Neural cell (in vitro differentiated cells): ENCODE results near the gene SYCN. TPM values are rescaled to one million over a fixed set of nuclear protein-coding genes. Genes with fewer than 3 reads are reported as not detected.

Source experiments
- H2AFZ ChIP-seq: fragments of 200-600, 300-800 bp; sonication (generic), shearing (Covaris generic); 2 replicates; pipeline ENCODE4 v1.6.0; 2014; ENCODE audit warnings: low read depth, mild to moderate bottlenecking, antibody characterized with exemption, low read length, moderate library complexity
- H3F3A ChIP-seq: fragments of 200-600 bp; shearing (Covaris generic); 2 replicates; pipeline ENCODE4 v1.6.1; 2016; ENCODE audit warnings: mild to moderate bottlenecking, moderate library complexity, mixed read lengths, antibody characterized with exemption, low read length; ENCODE audit not compliant: insufficient read depth, poor library complexity, severe bottlenecking
- H3K27ac ChIP-seq: fragments of 200-600, 300-800 bp; sonication (generic), shearing (Covaris generic); 2 replicates; pipeline ENCODE4 v1.5.1; 2014; ENCODE audit warnings: mild to moderate bottlenecking, low read length, moderate library complexity
- H3K27me3 ChIP-seq: fragments of 300-800, 200-600 bp; sonication (generic), shearing (Covaris generic); 2 replicates; pipeline ENCODE4 v1.6.0; 2014; ENCODE audit warnings: mild to moderate bottlenecking, low read depth, low read length, moderate library complexity; ENCODE audit not compliant: insufficient read depth
- H3K36me3 ChIP-seq: fragments of 300-800, 200-600 bp; sonication (generic), shearing (Covaris generic); 2 replicates; pipeline ENCODE4 v1.5.1; 2014; ENCODE audit warnings: mild to moderate bottlenecking, antibody characterized with exemption, low read length, moderate library complexity; ENCODE audit not compliant: insufficient read depth
- H3K4me2 ChIP-seq: fragments of 300-800, 200-600 bp; sonication (generic), shearing (Covaris generic); 2 replicates; pipeline ENCODE4 v1.6.0; 2014; ENCODE audit warnings: mild to moderate bottlenecking, low read length
- H3K4me3 ChIP-seq: fragments of 300-800, 200-600 bp; sonication (generic), shearing (Covaris generic); 2 replicates; pipeline ENCODE4 v1.5.1; 2014; ENCODE audit warnings: mild to moderate bottlenecking, low read length, moderate library complexity
- H3K79me2 ChIP-seq: fragments of 200-600 bp; shearing (Covaris generic); replicated peaks from 2 replicates; pipeline ENCODE4 v1.6.0; 2014; ENCODE audit warnings: mild to moderate bottlenecking, low read length, moderate library complexity; ENCODE audit not compliant: insufficient read depth
- H3K9ac ChIP-seq: fragments of 300-800, 200-600 bp; sonication (generic), shearing (Covaris generic); 2 replicates; pipeline ENCODE4 v1.6.1; 2016; ENCODE audit warnings: mild to moderate bottlenecking, low read length, mixed read lengths
- H3K9me2 ChIP-seq: fragments of 200-600 bp; shearing (Covaris generic); 2 replicates; pipeline ENCODE4 v1.6.1; 2016; ENCODE audit warnings: mild to moderate bottlenecking, low read length, mixed read lengths; ENCODE audit not compliant: insufficient read depth
- H3K9me3 ChIP-seq: fragments of 200-600, 300-800 bp; sonication (generic), shearing (Covaris generic); 2 replicates; pipeline ENCODE4 v1.6.1; 2016; ENCODE audit warnings: mild to moderate bottlenecking, mixed run types, low read length, moderate library complexity, mixed read lengths
- H4K20me1 ChIP-seq: fragments of 200-600 bp; shearing (Covaris generic); 2 replicates; pipeline ENCODE4 v1.6.1; 2016; ENCODE audit warnings: mild to moderate bottlenecking, mixed run types; ENCODE audit not compliant: insufficient read depth
- EP300 ChIP-seq: fragments of 450-650 bp; conservative IDR thresholded peaks from 2 replicates; pipeline ENCODE4 v1.6.1; 2014; ENCODE audit warnings: antibody characterized with exemption, mild to moderate bottlenecking, moderate library complexity; ENCODE audit not compliant: poor library complexity, severe bottlenecking
- EZH2 ChIP-seq: fragments of 200-600, 300-800 bp; shearing (Covaris generic), sonication (generic); IDR thresholded peaks from 2 replicates; pipeline ENCODE4 v1.6.1; 2014; ENCODE audit warnings: antibody characterized with exemption, low read length, borderline replicate concordance, mild to moderate bottlenecking; ENCODE audit not compliant: insufficient read depth, poor library complexity, severe bottlenecking
- MXI1 ChIP-seq: fragments of 450-650 bp; conservative IDR thresholded peaks from 2 replicates; pipeline ENCODE4 v1.6.1; 2014; ENCODE audit warnings: antibody characterized with exemption, mild to moderate bottlenecking; ENCODE audit not compliant: poor library complexity, severe bottlenecking
- POLR2AphosphoS5 ChIP-seq: IDR thresholded peaks from 2 replicates; pipeline ENCODE4 v1.6.1; 2012
- RAD21 ChIP-seq: fragments of 450-650 bp; conservative IDR thresholded peaks from 2 replicates; pipeline ENCODE4 v1.6.1; 2014; ENCODE audit warnings: antibody characterized with exemption, mild to moderate bottlenecking, moderate library complexity
- SMC3 ChIP-seq: fragments of 450-650 bp; conservative IDR thresholded peaks from 2 replicates; pipeline ENCODE4 v1.6.1; 2014; ENCODE audit warnings: antibody characterized with exemption, mild to moderate bottlenecking, moderate library complexity; ENCODE audit not compliant: poor library complexity
- TAF1 ChIP-seq: IDR thresholded peaks from 2 replicates; pipeline ENCODE4 v1.6.1; 2012; ENCODE audit warnings: low read depth
- polyA plus RNA-seq: library from polyadenylated mRNA; depleted of rRNA; stranded (reverse); fragments of >200 nt; gene quantifications from 2 replicates; pipeline ENCODE4 v1.2.3, GENCODE V29; 2014
- TF ChIP-seq, protein P1 (sequence below): IDR thresholded peaks from 2 replicates; pipeline ENCODE4 v1.6.1; 2012; ENCODE audit warnings: borderline replicate concordance
- TF ChIP-seq, protein P2 (sequence below): fragments of 450-650 bp; IDR thresholded peaks from 2 replicates; pipeline ENCODE4 v1.5.1; 2014; ENCODE audit warnings: antibody characterized with exemption, mild to moderate bottlenecking, moderate library complexity; ENCODE audit not compliant: poor library complexity, severe bottlenecking

Gene SYCN
- polyA plus RNA-seq, 1 donor from 2014 or later: not detected

DNA sequence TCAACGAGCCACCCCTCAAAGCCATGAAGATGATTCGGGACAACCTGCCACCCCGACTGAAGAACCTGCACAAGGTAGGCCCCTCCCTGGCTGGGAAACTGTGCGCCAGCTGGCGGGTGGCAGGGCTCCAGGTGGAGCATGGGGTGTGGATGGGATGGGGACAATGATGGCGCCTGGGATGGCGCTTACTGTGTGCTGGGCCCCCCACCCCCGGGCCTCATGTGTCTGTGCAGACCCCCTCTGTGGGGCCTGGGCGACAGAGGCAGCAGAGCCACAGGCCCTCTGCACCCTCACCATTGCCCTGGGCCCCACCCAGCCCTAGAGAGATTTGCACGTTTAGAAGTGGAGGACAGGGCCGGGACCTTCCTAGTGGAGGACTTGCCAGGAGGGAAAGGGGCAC, 26.3 kb downstream of the SYCN start:
- Histone ChIP-seq H3K9me2 (no peaks in the 10 kb centered on the region), H3K27ac (no peak overlapping the region), H3K4me2 (no peak overlapping the region), H3K36me3 (no peaks in the 10 kb centered on the region), H3K27me3 (no peaks in the 10 kb centered on the region), H3K79me2 (no peaks in the 10 kb centered on the region), H4K20me1 (no peaks in the 10 kb centered on the region), H2AFZ (no peak overlapping the region), H3K9me3 (no peaks in the 10 kb centered on the region), H3K4me3 (no peak overlapping the region), H3K9ac (no peak overlapping the region), H3F3A (no peaks in the 10 kb centered on the region)
- no peak for TF ChIP-seq RAD21
- TF ChIP-seq, protein P1, sequence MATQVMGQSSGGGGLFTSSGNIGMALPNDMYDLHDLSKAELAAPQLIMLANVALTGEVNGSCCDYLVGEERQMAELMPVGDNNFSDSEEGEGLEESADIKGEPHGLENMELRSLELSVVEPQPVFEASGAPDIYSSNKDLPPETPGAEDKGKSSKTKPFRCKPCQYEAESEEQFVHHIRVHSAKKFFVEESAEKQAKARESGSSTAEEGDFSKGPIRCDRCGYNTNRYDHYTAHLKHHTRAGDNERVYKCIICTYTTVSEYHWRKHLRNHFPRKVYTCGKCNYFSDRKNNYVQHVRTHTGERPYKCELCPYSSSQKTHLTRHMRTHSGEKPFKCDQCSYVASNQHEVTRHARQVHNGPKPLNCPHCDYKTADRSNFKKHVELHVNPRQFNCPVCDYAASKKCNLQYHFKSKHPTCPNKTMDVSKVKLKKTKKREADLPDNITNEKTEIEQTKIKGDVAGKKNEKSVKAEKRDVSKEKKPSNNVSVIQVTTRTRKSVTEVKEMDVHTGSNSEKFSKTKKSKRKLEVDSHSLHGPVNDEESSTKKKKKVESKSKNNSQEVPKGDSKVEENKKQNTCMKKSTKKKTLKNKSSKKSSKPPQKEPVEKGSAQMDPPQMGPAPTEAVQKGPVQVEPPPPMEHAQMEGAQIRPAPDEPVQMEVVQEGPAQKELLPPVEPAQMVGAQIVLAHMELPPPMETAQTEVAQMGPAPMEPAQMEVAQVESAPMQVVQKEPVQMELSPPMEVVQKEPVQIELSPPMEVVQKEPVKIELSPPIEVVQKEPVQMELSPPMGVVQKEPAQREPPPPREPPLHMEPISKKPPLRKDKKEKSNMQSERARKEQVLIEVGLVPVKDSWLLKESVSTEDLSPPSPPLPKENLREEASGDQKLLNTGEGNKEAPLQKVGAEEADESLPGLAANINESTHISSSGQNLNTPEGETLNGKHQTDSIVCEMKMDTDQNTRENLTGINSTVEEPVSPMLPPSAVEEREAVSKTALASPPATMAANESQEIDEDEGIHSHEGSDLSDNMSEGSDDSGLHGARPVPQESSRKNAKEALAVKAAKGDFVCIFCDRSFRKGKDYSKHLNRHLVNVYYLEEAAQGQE: no peak
- no peak for TF ChIP-seq TAF1
- TF ChIP-seq POLR2AphosphoS5: no peak
- TF ChIP-seq MXI1: no peak
- TF ChIP-seq EZH2: no peak
- no peak for TF ChIP-seq SMC3
- TF ChIP-seq EP300: no peak
- TF ChIP-seq, protein P2, sequence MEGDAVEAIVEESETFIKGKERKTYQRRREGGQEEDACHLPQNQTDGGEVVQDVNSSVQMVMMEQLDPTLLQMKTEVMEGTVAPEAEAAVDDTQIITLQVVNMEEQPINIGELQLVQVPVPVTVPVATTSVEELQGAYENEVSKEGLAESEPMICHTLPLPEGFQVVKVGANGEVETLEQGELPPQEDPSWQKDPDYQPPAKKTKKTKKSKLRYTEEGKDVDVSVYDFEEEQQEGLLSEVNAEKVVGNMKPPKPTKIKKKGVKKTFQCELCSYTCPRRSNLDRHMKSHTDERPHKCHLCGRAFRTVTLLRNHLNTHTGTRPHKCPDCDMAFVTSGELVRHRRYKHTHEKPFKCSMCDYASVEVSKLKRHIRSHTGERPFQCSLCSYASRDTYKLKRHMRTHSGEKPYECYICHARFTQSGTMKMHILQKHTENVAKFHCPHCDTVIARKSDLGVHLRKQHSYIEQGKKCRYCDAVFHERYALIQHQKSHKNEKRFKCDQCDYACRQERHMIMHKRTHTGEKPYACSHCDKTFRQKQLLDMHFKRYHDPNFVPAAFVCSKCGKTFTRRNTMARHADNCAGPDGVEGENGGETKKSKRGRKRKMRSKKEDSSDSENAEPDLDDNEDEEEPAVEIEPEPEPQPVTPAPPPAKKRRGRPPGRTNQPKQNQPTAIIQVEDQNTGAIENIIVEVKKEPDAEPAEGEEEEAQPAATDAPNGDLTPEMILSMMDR: no peak

DNA sequence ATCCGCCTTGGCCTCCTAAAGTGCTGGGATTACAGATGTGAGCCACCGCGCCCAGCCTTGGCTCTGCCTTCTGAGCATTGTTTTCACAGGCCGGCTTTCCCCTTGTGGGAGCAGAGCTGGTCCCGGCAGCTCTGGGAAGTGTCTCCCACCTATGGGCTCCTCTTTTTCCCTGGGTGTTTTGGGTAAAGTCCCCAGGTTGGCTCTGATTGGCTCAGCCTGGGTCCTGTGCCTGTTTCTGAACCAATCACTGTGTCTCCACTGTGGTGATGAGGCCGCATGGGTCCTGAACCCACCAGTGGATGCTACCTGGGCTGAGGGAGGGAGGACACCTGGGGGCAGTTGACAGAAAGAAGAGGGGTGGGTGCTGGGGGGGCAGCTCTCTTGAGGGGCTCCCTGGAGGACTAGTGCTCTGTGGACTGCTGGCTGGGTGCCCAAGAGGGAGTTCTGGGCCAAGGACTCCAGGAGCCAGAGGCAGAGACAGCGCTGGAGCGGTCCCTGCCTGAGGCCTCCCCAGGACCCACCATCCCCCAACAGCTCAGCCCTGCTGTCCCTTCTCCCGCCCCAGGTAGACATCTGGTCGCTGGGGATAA, 26.9 kb downstream of the SYCN start:
- no peaks in the 10 kb centered on the region for H3F3A ChIP-seq
- no peak overlapping the region for H2AFZ ChIP-seq
- no peaks in the 10 kb centered on the region for H3K36me3 ChIP-seq
- H3K9ac ChIP-seq: no peak overlapping the region
- no peaks in the 10 kb centered on the region for H3K79me2 ChIP-seq
- no peaks in the 10 kb centered on the region for H4K20me1 ChIP-seq
- no peak overlapping the region for H3K4me3 ChIP-seq
- H3K27me3 ChIP-seq: no peaks in the 10 kb centered on the region
- H3K9me3 ChIP-seq: no peaks in the 10 kb centered on the region
- H3K4me2 ChIP-seq: no peak overlapping the region
- H3K27ac ChIP-seq: no peak overlapping the region
- H3K9me2 ChIP-seq: no peaks in the 10 kb centered on the region
- TF ChIP-seq TAF1: no peak
- no peak for TF ChIP-seq POLR2AphosphoS5
- TF ChIP-seq SMC3: no peak
- TF ChIP-seq EZH2: no peak
